Fibroblast of villous mesenchyme (primary cell): ENCODE data around the gene SPPL3. TPM values are rescaled to one million over a fixed set of nuclear protein-coding genes. Genes with fewer than 3 reads are reported as not detected.
A peak's percentile ranks its signal among the peaks of the same experiment; 100 is the strongest.

Experiments
- DNase-seq: peaks from one replicate; pipeline ENCODE4 v3.0.0-alpha.2; 2010; ENCODE audit warnings: low read depth
- H3K4me3 ChIP-seq: 2 replicates; pipeline ENCODE4 v1.5.1; 2011; ENCODE audit warnings: low read depth, mild to moderate bottlenecking, low read length
- total RNA-seq: library from RNA; depleted of rRNA; stranded (reverse); fragments of >200 nt; gene quantifications from 2 replicates; pipeline ENCODE4 v1.2.3, GENCODE V29; 2012
- TF ChIP-seq, protein P1 (sequence below): IDR thresholded peaks from 2 replicates; pipeline ENCODE4 v1.5.1; 2012; ENCODE audit warnings: low read depth, mild to moderate bottlenecking, low read length; ENCODE audit not compliant: insufficient read depth

Gene SPPL3
- total RNA-seq, 1 donor: 9.5 TPM

DNA sequence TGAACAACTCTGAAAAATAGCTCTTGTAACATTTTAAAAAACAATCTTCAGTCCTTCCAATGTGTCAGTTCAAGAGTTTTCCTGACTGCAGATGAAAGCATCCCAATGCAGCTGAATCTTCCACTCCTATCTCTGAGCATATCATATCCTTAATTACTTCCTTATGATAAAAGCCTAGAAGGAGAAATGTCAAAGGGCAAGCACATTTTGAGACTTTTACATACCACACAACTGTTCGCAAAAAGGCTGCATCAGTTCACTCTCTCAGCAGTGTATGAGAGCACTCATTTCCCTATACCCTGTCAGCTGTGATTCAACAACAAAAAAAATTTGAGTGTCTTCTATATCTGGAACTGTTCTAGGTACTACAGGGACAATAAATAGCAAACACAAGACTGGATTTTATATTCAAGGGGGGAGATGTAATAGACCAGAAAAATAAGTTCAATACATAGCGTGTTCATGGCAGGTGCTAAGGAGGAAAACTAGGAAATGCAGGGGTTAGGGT is 112.4 kb downstream of the SPPL3 start:
- H3K4me3 ChIP-seq: no peak overlapping the region
- TF ChIP-seq, protein P1, sequence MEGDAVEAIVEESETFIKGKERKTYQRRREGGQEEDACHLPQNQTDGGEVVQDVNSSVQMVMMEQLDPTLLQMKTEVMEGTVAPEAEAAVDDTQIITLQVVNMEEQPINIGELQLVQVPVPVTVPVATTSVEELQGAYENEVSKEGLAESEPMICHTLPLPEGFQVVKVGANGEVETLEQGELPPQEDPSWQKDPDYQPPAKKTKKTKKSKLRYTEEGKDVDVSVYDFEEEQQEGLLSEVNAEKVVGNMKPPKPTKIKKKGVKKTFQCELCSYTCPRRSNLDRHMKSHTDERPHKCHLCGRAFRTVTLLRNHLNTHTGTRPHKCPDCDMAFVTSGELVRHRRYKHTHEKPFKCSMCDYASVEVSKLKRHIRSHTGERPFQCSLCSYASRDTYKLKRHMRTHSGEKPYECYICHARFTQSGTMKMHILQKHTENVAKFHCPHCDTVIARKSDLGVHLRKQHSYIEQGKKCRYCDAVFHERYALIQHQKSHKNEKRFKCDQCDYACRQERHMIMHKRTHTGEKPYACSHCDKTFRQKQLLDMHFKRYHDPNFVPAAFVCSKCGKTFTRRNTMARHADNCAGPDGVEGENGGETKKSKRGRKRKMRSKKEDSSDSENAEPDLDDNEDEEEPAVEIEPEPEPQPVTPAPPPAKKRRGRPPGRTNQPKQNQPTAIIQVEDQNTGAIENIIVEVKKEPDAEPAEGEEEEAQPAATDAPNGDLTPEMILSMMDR: no peak
- DNase-seq: no peak

DNA sequence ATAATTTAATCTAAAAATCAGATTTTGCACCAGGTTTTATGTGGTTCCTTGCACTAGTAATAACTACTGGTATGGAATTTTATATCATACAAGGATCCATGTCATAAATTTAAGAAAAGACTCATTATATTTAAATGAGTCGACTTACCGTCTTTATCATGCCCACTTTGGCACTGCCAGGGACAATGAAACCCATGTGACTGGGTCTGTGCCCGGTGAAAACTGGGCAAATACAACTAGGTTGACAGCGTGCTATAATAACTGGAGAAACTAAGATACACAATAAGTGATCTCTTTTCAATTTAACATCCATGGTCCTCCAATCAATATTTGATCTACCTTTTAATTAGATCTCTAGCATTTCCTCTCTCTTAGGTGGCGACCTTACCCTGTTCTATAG is 114.0 kb downstream of the SPPL3 start:
- TF ChIP-seq, protein P1: no peak
- H3K4me3 ChIP-seq: no peak overlapping the region
- no peak for DNase-seq

DNA sequence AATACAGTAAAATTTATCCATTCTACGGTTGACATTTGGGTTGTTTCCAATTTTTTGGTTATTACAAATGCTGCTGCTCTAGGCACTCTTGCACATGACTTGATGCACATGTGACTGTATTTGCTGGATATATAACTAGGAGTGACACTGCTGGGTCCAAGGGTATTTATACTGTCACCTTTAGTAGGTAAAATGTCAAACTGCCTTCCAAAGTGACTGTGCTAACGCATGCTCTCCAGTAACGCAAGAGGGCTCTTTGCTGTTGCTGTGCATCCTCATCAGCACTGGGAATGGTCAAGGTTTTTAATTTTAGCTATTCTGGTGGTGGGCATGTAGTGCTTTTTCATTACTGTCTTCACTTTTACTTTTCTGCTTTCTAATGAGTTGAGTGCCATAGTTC is 116.3 kb downstream of the SPPL3 start:
- no peak for DNase-seq

DNA sequence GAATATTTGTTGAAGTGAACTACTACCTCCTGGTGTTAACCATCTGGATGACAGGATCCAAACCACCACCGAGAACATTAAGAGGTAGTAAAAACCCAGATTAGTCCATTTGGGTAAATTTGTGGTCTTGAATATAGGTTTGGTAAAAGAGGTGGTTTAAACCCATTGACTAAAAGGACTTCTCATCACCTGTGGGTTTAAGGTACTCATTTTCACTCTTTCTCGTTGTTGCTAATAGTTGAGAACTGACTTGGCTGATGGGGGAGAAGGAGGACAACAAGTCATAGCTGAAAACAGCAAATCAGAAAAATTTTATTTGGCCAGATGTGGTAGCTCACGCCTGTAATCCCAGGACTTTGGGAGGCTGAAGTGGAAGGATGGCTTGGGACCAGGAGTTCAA is 119.4 kb downstream of the SPPL3 start:
- no peak for DNase-seq
- TF ChIP-seq, protein P1: no peak
- no peak overlapping the region for H3K4me3 ChIP-seq

More for the DNA sequence above, 116.3 kb downstream of the SPPL3 start:
- H3K4me3 ChIP-seq: no peak overlapping the region
- TF ChIP-seq, protein P1: no peak

DNA sequence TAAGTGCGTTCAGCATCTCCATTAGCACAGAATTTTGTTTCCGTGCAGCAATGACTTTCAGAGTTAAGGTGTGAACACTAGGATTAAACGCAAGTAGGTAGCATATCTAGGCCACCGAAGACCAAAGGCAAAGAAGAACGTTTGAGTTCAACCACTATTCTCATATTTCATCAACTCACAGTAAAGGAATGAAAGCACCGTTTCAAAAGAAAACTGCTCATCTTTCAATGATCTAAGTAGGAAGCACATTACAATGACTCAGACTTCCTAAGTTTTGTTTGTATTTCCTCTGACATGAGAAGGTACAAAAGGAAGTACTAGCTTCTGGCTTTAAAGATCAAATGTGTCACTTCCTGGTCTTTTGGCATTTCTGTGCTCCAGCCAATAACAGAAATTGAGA is 121.0 kb downstream of the SPPL3 start:
- TF ChIP-seq, protein P1: no peak
- peak; percentile 69 for DNase-seq
- H3K4me3 ChIP-seq: no peak overlapping the region

DNA sequence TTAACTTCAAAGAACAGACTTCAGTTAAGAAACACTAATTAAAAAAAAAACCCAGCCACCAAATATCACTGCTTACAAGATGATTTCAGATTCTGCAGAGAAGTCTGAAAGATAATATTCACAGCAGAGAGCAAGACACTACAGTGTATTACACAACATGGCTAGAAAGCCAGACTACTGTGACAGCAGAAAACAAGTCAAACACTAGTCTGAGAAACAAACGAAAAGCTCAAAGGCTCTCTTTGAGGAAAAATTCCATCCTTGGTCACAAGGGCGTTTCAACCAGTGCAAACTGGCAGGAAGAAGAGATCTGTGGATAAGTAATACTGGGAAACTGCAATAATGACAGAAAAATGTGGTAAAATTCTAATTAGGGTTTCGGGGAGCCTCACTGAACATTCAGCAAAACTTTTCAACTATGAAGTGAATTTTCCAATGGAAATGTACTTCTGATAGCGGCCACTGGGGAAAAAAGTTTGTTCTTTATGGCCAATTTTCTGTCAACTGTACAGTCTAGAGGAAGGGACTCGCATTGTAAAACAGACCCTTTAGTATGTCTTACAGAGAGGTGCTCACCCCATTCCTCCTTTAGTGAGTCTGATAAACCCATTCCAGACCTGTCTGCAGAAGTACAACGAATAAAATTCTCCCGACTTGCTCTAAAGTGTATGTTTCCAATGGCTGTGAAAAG is 128.2 kb downstream of the SPPL3 start:
- peak; percentile 77 for DNase-seq
- TF ChIP-seq, protein P1: no peak
- no peak overlapping the region for H3K4me3 ChIP-seq
